HG02885 (cell line): Measurements from ENCODE around the gene CNOT6.

Experiments
- ATAC-seq: cut with Tn5 transposase; IDR thresholded peaks from one replicate; pipeline ENCODE4 v1.9.1; 2021; ENCODE audit warnings: mild to moderate bottlenecking; ENCODE audit not compliant: unreplicated experiment, poor library complexity

CNOT6 gene

GRCh38 chr5:180613814-180614188 lies 119.6 kb downstream of the CNOT6 start:
- no peak for ATAC-seq

DNA sequence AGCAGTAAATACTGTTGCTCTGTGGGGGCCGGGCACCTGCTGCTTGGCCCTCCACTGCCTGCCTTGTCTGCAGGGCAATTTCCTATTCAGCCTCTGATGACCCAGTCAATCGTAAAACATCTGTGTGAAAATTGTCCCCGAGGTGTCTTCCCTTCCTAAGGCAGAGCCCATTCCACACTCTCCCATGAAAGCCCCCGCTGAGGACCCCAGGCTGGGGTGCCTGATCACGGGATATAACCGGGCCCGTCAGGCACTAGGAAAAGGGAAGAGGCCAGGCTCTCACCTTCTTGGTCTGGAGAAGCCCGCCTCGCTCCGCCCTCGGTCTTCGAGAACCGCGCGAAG lies 124.3 kb downstream of the CNOT6 start:
- ATAC-seq, result no peak

DNA sequence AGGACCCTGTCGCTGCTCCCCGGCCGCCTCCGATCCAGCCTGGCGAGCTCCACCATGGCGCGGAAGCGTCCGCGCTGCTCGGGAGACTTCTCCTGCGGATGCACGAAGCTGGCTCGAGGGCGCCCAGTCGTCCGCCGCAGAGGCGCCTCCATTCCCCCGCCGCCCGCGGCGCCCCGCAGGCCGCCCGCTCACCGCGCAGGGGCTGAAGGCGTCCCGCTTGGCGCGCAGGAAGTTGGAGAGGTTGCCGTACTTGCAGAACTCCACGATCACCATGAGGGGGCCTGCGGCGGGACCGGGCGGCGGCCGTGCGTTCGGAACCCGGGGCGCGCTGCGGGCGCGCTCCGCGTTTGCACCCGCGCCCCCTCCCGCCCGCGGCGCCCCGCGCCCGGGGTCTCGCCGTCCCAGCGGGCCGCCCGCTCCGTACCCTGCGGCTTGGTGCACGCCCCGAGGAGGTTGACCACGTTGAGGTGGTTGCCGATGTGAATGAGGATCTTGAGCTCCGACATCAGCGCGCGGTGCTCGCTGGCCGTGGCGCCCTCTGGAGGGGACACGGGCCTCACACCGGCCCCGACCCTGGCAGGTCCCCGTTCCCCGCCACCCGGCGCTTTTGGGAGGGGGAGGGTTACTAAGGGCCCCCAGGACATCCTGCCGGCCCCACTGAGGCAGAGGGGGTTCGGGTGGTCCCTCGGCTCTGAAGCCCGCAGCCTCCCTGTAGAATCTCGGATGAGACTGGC lies 124.8 kb downstream of the CNOT6 start:
- ATAC-seq, result no peak

DNA sequence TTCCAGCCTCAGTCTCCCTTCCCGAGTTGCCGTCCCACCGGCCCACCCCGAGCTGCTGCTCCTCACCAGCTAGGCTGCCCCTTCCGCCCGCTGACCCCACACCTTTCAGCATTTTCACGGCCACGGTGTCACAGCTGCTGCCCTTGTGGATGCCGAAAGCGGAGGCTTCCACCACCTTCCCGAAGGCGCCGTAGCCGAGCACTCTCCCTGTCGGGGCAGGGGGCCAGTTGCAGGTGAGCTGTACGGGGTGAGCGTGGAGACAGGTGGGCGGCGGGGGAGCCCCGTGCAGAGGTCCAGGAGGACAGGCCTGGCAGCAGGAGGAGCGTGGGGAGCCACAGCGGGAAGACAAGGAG lies 125.4 kb downstream of the CNOT6 start:
- no peak for ATAC-seq

DNA sequence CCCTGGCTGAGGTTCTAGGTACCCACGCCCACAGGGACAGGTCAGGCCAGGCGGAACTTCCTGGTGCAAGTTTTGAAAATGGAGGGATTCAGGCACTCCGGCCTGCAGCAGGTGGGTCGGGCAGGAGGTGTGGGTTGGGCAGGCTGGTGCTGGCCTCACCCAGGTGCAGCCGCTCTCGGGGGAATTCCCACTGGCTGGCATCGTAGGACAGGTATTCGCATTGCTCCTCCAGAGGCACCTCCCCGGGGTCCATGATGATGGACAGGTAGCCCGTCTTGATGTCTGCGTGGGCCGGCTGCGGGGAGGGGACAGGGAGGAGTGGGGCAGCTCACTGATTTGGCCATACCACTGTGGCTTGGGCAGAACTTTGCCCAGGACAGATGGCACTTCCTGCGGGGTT lies 125.8 kb downstream of the CNOT6 start:
- no peak for ATAC-seq

DNA sequence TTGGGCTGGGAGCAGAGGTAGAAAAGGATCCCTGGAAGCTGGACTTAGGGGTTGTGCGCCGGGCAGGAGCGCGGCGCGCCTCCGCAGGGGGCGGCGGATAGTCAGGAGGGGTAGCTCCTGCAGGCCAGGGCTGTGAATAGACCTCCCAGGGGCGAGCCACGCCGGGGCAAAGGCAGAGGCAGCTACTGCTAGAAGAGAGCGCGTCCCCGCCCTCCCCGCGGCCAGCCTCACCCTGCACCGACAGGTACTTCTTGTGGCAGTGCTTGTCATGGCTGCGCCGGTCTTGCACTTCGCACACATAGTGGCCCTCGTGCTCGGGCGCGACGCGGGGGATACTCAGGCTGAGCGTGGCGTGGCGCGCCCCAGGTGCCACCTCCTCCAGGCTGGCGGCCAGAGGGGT lies 127.1 kb downstream of the CNOT6 start:
- ATAC-seq, result no peak

- ATAC-seq, result no peak
Measured at GRCh38 chr5:180622910-180623309, 128.7 kb downstream of the CNOT6 start.

- no peak for ATAC-seq
Measured at GRCh38 chr5:180623411-180623834, 129.2 kb downstream of the CNOT6 start.

DNA sequence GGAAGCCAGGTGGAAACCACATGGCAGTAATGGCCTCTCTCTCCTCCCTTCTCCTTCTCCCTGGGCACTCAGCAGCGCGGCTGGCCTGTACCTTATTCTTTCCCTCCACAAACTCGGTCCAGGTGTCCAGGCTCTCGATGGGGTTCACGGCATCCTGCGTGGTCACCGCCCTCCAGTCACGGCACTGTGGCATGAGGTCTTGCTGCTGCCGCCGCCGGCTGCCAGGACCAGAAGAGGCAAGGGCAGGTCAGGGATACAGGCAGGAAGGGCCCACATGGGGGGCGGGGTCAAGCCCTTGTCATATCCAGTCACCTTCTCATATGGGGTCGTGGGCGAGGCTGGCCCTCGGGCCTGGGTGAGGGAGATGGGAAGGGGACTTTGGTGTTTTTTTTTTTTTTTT lies 129.7 kb downstream of the CNOT6 start:
- ATAC-seq, result no peak

- ATAC-seq, result no peak
Measured at GRCh38 chr5:180624587-180624986, 130.4 kb downstream of the CNOT6 start.

- ATAC-seq, result no peak
Measured at GRCh38 chr5:180625125-180625790, 131.1 kb downstream of the CNOT6 start.

- ATAC-seq, result no peak
Measured at GRCh38 chr5:180625791-180626660, 131.8 kb downstream of the CNOT6 start.

GRCh38 chr5:180626661-180627385 lies 132.6 kb downstream of the CNOT6 start:
- ATAC-seq, result no peak

- no peak for ATAC-seq
Measured at GRCh38 chr5:180627386-180628120, 133.4 kb downstream of the CNOT6 start.
